HG02840 (cell line): Measurements from ENCODE around the gene TSACC.

Source experiments
- ATAC-seq: cut with Tn5 transposase; IDR thresholded peaks from one replicate; pipeline ENCODE4 v1.9.1; 2021; ENCODE audit warnings: mild to moderate bottlenecking, moderate library complexity, moderate number of reproducible peaks; ENCODE audit not compliant: unreplicated experiment, low FRiP score

Gene TSACC

GRCh38 chr1:156372265-156372586 lies 33.9 kb downstream of the TSACC start:
- ATAC-seq, result no peak

- no peak for ATAC-seq
Measured at GRCh38 chr1:156372876-156373275, 34.5 kb downstream of the TSACC start.

GRCh38 chr1:156373546-156373945 lies 35.2 kb downstream of the TSACC start:
- ATAC-seq, result no peak

DNA sequence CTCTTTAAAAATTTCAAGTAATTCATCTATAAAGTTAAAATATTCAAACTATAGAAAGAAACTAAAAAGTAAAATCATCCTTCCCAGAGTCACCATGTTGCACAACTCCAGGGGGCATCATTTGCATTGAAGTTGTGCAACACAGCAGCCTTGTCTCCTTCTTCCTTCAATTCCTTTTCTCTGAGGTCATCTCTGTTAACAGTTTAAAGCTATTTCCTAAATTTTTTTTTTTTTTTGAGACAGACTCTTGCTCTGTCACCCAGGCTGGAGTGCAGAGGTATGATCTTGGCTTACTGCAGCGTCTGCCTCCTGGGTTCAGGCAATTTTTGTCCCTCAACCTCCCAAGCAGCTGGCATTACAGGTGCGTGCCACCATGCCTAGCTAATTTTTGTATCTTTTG lies 37.8 kb downstream of the TSACC start:
- ATAC-seq, result no peak

GRCh38 chr1:156376958-156377919 lies 38.9 kb downstream of the TSACC start:
- no peak for ATAC-seq

DNA sequence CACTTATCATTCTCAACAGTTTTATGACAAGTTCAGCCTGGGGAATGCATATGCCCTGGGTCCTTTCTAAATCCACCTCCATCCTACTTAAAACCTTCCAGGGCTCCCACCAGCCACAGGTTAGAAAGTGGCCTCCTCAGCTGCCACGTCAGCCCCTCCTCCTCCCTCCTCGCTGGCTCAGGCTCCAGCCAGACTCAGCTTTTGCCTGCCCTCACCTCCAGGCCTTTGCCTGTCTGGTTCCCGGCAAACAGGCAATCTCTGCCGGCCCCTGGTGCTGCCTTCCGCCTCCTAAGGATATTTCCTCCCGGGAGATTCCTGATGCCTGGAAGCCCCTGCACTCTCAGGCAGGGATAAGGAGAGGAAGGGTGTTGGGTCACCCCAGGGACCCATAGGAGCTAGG lies 40.2 kb downstream of the TSACC start:
- ATAC-seq, result no peak

DNA sequence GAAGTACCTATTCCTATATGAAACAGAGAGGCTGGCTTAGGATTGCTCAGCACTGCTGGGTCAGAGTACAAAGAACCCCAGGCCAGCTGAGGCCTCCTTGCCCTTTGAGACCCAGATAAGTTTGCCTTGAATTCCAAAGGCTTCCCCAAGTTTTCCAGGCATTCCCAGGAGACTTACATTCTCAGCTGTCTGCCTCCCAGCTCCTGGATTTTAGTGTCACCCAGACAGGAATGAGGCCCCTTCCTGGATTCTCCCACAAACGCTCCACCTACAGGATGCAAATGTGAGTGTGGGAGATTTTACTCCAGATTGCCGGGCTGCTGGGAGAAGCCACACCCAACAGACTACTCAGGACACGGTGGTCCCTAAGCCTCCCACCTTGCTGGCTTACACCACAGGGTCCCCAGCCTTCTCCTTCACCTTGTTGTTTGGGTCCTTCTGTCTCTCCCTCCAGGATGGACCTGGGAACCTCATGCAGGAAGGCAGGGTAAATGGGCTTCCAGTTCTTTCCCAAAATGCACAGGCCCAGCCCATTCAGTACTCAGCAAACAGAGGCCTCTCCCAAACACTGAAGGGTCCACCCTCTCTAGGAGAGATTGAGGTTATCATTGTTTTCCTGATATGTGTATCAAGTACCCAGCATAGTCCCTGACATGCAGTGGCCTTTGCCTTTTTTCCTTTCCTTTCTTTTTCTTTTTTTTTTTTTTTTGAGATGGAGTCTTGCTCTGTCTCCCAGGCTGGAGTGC lies 41.3 kb downstream of the TSACC start:
- no peak for ATAC-seq

DNA sequence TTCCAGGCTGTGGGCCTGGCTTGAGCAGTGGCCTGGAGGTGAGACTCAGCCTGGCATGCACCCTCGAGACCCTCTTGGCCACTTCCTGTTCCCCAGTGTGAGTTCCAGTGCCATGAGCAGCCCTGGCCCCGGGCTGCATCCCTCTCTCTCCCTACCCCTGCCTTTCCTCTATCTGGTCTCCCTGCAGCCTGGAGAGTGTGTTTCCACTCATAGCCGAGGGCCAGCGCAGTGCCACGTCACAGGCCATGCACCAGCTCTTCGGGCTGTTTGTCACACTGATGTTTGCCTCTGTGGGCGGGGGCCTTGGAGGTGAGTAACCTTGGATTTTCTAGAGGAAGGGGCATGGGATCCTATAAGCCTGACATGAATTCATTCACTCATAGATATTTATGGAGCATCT lies 44.2 kb downstream of the TSACC start:
- ATAC-seq, result no peak

GRCh38 chr1:156383023-156383422 lies 44.7 kb downstream of the TSACC start:
- ATAC-seq, result no peak

GRCh38 chr1:156384007-156384406 lies 45.7 kb downstream of the TSACC start:
- ATAC-seq, result no peak

- ATAC-seq, result no peak
Measured at GRCh38 chr1:156384658-156385057, 46.3 kb downstream of the TSACC start.

DNA sequence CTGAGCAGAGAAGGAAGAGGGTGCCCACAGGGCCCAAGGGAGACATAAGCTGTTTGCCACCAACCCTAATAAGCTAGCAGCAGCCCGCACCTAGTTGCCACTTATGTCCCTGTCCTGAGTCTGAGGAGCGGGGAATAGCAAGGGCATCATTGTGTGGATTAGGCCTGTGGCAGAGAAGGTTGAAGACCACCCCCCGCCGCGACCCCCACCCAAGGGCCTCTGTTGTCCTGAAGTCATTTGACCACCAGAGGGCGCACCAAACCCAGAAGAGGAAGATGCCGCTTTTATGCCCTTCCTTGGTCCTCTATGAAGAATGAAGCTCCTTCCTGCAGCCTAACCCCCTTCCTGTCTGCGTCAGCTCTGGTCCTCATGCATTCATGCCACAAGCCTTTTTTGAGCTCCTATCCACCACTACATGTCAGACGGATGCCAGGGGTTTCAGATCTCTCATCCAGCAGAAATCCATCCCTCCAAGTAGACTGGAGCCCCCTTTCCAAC lies 47.3 kb downstream of the TSACC start:
- no peak for ATAC-seq

DNA sequence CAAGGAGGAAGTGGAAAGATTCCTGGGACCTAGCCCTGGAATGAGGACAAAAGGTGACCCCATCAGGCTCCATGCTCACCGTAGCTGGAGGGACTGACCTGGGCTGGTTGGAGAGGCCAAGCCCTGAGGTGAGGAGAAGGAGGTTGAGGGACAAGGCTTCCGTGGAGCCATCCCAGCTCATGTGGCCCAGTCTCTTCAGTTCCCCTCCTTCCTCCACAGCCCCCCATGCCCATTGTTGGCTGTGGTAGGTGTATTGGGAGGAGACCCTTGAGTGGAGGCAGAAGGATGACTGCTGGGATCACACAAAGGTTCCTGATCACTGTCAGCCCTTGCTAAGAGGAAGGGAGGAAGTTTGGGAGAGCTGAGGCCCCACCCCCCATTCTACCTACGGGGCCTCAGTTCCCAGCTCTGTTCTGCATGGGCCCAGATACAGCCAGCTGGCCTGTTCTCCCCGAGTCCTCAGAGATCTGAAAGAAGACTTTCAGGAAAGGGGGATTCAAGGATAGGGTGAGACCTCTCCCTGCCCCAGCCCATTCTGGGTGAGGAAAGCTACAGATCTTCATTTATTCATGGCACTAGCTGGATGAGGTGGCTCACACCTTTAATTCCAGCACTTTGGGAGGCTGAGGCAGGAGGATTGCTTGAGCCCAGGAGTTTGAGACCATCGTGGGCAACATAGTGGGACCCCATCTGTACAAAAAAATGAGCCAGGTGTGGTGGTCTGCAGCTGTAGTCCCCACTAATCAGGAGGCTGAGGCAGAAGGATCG lies 48.0 kb downstream of the TSACC start:
- ATAC-seq, result no peak

- no peak for ATAC-seq
Measured at GRCh38 chr1:156386949-156387869, 48.9 kb downstream of the TSACC start.

DNA sequence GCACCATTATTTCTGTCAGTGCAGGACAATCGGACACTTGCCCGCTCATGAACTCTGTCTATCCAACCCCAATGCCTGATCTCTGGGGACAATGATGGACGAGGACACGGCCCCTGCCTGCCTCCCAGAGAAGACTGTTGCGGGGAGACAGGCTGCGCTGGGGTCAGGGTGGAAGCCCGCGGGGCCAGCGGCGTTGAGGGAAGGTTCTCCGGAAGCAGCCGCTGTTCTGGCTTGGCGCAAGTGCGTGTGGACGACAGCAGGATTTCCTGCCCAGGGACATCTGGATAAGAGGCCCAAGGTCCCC lies 49.5 kb downstream of the TSACC start:
- no peak for ATAC-seq

DNA sequence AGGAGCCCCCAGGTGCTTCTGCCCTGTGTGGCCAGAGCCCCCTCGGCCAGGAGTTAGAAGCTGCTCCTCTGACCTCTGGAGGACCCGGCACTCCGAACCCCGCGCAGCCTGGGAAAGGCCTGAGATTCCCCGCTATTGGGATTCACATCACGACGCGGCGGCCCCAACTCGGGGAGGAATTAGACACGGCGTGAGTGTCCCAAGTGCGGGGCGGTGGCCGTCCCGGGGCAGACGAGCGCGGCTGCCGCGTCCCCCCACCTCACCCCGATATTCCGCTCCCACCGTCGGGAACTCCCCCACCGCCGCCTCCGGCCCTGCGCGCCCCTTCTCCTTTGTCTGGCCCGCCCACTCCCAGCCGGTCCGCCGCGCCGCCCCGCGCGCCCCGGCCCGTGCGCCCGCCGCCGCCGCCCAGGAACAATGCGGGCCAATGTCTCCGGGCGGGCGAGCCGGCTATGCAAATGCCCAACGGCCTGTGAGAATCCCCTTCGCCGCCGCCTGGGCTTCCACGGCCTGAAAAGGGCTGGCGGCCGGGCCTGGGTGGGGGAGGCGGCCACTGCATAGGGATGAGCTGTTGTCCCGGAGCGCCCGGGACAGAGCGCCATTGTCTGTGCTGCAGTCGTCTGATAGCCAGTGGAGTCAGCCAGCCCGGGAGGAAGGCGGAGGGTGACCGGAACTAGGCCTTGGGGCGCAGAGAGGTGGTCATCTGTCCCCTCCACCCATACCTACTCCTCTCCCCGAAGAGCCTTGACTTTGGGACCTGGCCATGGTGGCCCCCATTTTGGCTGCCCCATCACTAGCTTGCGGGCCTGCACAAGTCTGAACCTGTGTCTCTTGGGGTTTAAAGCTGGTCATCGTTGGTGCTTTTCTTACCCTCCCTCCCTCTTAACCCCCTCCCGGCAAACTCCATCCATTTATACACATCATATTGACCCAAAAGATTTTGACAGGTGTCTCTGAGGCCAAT lies 50.1 kb downstream of the TSACC start:
- no peak for ATAC-seq

GRCh38 chr1:156389311-156389710 lies 51.0 kb downstream of the TSACC start:
- ATAC-seq, result no peak

GRCh38 chr1:156390469-156391365 lies 52.4 kb downstream of the TSACC start:
- ATAC-seq, result no peak
